Middle frontal gyrus (tissue), 1 donor: Measurements from ENCODE around the gene CLDN5.

Experiments
- DNase-seq: peaks from one replicate; pipeline ENCODE4 v3.0.0-alpha.2; 2015; ENCODE audit warnings: low spot score; ENCODE audit errors: extremely low spot score

CLDN5 gene

DNA sequence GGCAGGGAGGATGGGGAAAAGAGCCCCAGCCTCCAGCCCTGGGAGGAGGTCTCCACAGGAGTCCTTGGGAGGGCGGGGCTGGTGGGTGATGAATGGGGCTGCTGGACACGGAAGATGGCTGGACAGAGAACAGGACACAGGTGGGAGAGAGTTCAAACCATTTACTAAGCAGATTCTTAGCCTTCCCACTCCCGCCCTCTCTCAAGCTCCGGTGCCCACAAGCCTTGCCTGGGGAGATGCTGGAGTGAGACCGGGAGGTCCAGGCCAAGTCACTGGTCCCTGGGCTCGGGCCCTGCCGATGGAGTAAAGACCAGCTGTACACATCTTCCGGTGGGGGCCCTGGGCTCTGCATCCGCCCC is 1.4 kb downstream of the CLDN5 start:
- DNase-seq = no peak

DNA sequence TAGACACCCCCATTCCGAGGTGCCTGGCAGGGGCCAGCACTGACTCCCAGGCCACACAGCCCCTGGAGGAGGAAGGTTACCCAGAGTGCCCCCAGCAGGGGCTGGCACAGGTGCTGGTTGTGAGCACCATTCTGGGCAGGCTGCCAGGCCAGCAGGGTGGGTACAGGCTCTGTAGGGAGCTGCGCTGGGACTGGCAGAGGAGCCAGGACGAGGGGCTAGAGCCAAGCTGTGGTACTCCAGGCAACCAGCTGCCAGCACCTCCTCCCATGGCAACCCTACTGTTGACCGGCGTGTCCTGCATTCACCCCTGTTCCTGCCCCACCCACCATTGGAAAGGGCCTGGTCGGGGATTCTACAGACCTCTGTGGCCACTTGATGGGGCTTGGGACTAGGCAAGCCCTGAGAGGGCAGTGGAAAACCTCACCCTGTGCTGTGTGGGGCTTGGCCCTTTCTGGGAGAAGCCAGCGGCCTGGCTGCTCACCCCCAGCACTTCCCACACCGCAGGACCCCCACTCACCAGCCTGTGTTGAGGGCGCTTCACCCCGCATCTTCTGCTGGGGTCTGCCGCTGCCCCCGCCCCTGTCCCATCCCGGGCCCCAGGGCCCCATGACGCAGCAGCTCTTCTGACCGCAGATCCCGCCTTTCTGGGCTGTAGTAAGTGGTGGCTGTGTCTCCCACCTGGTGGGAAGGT is 1.9 kb downstream of the CLDN5 start:
- DNase-seq = no peak

DNA sequence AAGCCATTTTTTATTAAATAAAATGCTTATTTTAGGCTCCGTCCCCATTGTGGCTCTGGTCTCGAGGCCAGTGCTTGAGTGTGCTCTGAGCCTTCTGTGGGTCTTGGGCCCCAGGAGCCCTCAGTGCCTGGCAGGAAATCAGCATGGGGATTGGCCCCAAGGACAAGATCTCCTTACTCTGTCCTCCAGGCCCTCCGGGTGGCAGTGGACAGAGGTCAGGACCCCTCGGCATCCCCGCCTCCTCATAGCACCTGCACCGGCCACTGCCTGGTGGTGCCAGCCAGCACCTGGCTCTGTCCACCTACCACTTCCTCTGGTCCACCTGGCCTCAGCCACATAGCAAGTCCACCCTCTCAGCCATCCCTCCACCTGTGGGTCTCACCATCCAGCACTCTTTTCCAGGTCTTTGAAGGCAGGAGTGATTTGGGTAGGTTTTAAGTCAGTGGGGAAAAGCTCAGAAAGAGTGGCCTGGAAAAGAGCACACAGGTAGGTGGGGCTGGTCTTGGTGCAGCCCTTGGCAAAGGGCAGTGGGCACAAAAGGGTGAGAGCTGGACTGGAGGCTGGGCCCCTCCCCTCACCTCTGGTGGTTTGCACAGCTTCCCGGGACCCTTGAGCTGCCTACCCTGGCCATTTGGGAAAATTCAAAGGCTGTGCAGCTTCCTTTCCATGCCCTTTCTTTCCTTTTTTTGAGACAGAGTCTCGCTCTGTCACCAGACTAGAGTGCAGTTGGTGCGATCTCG is 3.5 kb downstream of the CLDN5 start:
- no peak for DNase-seq

DNA sequence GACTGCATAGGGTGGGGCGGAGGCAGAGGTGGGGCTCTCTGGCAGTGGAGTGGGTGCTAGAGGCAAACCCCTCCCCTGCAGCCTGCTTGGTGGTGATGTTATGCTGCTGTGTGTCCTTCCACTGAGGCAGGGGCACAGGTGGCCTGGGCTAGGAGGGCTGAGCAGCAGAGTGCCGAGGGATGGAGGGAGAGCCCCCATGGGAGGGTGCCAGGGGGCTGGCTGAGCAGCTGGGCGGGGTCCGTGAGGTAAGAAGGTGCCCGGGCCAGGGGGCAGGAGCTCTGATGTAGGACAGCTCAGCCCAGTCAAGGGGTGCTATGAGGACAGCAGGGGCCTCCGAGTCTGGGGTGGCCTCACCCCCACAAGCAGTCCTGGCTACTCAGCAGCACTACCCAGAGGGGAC is 4.2 kb downstream of the CLDN5 start:
- no peak for DNase-seq

DNA sequence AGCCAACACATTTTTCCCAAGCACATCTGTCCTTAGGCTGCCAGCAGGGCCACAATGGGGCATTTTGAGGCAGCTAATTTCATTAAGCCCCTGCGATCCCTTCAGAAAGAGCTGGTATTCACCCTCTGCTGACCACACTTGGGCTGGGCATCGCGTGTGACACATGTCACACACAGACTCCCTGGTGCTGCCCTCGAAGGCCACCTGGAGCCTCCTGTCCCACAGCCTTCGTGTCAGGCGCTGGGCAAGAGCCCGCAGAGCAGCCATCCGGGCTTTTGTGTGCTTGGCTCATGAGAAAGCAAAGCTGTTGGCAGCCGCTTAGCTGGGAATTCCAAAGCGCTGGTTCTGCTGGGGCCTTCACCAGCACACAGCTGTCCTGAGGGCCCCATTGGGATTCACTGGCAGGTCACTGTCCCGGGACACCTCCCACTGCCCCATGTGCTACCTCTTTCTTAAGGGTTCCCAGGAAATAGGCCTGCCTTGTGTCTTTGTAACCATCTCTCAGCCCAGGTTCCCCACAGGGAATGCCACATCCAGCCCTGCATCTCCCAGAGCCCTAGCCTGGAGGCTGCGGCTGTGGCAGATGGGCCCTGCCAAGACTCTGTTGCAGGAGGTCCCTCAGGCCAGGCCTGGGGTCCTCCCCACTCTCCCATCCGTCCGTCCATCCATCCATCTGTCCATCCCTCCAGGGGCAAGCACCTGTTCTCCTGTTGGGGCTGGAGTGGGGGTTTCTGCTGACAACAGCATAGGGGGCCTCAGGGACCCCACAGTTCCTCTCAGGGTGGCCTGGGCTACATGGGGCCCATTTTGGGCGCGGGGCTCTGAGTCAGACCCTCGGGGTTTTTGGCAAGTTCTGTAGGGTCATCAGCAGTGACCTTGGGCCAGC is 4.9 kb downstream of the CLDN5 start:
- no peak for DNase-seq

- no peak for DNase-seq
Measured at GRCh38 chr22:19518635-19519034, 5.6 kb downstream of the CLDN5 start.

GRCh38 chr22:19517919-19518611 is 6.1 kb downstream of the CLDN5 start:
- DNase-seq = no peak

- no peak for DNase-seq
Measured at GRCh38 chr22:19517171-19517500, 7.1 kb downstream of the CLDN5 start.

DNA sequence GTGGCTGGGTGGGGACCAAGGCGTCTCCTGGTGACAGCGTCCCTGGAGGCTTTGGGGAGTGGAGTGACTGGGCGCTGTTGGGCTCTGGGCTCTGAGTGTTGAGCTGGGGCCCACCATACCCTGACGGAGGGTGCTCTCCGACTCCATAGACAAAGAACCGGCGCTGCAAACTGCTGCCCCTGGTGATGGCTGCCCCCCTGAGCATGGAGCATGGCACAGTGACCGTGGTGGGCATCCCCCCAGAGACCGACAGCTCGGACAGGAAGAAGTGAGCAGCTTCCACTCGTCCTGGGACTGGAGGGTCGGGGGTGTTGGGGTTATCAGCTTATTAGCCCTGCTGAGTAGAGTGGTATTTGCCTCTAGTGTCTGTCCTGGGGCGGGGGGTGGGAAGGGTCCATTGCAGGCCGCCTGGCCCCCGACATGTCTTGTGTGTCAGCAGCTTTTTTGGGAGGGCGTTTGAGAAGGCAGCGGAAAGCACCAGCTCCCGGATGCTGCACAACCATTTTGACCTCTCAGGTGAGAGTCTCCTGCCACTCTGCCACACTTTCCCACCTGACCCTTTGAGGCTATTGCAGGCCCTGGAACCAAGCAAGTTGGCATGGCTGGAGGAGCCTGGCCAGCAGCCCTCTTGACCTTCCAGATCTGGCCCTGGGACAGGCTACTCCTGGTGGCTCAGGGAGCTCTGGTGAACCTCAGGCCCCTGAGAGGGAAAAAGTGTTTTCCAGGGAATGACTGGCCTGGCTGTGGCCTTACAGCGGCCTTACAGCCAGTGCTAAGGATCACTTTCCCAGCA is 7.6 kb downstream of the CLDN5 start:
- no peak for DNase-seq

DNA sequence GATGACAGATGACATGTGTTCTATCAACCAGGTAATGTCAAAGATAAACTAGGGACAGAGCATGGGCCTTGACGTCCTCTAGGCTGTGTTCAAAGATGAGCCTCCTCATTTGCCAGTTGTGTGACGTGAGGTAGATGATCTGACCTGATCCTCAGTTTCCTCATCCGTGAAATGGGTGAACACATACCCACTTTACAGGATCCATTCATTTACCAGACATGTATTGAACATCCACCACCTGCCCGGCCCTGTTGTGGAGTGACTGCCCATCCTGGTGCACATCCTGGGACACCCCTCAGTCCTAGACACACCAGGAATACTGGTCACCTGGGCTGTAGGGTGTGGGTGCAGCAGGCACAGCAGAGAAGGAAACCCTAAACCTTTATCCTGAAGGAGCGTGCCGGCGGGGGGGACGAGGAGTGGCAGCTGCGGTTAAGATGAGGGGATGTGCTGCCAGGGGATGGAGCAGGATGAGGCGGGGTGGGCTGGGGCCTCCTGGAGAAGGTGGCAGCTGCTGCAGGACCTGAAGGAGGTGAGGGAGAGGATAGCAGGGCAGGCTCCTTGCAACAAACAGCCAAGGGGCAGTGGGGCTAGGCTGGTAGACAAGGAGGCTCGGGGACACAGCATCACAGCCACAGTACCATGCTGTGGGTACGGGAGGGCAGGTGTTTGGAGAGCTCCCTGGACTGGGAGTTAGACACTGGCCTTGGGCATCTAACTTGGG is 8.4 kb downstream of the CLDN5 start:
- DNase-seq = no peak

DNA sequence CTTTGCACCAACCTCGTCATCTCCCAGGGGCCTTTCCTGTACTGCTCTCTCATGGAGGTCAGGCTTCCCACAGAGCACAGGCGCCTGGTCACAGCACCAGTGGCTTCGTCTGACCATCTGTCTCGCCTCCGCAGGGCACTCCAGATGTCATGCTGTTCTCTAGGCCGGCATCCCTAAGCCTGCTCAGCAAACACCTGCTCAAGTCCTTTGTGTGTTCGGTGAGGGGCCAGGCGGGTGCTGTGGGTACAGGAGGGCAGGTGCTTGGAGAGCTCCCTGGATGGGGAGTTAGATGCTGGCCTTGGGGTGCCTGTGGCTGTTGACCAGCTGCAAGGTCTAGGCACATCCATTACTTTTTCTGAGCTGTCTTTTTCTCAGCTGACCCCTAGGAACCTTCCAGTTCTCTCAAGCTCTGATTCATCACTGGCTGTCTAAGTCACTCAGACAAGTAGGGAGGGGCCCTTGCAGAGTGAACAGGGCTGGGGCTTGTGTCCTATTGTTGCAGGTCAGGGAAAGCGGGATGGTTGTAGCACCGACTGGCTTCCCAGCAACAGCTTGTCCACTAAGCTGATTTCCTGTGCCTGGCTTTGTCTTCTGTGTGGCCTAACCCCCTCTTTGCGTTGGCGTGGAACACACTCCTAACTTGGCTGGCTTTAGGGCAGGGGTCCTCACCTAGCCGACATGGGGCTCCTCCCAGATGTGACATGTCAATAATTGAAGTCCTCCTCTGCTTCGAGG is 9.2 kb downstream of the CLDN5 start:
- no peak for DNase-seq

DNA sequence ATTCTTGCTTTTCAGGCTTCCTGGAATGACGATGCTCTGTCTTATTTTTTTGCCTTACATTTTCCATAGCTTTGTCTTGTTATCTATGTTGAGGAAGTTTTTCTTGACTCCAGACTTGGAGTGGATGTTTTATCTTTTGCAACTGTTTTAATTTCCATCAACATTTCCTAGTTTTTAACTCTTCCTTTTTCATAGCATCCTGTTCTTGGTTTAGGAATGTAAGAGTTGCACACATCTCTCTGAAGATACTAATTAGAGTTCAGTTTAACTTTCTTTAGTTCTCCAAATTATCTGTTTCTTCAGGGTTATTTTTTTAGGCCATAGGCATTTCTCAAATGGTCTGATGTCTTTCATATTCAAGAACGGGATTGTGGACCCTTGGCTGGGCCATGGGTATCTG is 10.4 kb downstream of the CLDN5 start:
- no peak for DNase-seq

DNA sequence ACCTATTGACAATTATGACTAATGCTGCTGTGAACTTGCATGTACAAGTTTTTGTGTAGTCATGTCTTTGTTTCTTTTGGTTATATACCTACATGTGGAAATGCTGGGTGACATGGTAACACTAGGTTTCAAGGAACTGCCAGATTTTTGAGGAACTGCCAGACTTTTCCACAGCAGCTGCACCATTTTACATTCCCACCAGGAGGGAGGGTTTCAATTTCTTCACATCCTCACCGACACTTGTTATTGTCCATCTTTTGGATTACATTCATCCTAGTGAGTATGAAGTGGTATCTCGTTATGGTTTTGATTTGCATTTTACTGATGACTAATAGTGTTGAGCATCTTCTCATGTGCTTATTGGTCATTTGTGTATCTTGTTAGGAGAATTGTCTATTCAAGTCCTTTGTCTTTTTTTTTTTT is 13.3 kb downstream of the CLDN5 start:
- no peak for DNase-seq

- DNase-seq = no peak
Measured at GRCh38 chr22:19509923-19510322, 14.3 kb downstream of the CLDN5 start.

DNA sequence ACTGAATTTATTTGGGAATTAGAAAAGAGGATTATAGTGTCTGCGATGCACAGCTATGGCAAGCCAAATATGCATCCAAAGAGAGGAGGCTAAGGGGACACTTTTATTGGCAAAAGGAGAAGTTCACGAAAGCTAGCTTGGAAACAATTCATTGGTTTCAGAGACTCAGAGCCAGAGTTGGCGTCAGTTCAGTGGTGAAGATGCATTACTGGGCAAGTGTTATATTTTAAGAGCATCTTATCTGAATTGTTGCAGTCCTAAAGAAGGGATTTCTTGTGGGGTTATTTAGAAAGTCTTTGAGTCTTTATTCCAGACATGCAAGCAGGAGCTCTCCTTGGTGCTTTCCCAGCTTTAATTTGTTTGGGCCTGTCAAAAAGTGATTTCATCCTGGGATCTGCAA is 15.0 kb downstream of the CLDN5 start:
- no peak for DNase-seq

DNA sequence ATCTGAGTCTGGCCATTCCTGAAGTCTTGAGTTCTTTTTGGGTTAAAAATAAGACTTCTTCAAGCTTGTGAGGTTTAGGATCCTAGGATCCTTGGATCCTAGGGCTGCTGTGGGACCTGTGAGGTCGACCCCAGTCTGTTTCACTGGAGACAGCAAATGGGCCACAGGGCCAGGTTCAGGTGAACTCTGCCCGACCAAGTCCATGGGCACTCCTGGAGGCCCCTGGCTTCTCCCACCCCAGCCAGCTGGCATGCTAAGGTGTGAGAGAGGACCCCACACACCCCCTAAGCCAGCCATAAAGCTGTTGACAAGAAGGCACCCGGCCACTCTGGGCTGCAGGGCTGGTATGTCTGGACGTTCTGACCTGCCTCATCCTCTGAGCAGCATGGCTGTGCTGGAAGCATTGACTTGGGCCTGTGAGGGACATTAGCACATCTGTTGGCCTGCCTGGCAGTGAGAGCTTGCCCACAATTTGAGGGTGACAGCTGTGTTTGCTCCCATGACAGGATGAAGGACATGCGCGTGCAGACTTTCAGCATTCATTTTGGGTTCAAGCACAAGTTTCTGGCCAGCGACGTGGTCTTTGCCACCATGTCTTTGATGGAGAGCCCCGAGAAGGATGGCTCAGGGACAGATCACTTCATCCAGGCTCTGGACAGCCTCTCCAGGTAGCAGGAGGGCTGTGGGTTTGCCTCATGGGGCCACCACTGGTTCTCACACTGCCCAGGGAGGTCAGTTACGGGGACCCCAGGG is 16.0 kb downstream of the CLDN5 start:
- no peak for DNase-seq

DNA sequence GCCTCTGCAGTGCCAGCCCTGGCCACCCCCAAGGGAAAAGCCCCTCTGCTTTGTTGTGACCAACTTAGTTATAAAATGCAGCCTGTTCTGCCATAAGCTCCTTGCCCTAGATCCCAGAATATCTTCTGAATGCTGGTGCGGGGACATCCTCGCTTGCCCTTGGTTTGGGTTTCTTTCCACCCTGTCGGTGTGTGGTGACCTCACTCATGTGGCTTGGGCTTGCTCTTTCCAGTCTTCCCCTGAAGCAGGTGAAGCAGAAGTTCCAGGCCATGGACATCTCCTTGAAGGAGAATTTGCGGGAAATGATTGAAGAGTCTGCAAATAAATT is 16.7 kb downstream of the CLDN5 start:
- DNase-seq = no peak

GRCh38 chr22:19506212-19506611 is 18.0 kb downstream of the CLDN5 start:
- DNase-seq = no peak

DNA sequence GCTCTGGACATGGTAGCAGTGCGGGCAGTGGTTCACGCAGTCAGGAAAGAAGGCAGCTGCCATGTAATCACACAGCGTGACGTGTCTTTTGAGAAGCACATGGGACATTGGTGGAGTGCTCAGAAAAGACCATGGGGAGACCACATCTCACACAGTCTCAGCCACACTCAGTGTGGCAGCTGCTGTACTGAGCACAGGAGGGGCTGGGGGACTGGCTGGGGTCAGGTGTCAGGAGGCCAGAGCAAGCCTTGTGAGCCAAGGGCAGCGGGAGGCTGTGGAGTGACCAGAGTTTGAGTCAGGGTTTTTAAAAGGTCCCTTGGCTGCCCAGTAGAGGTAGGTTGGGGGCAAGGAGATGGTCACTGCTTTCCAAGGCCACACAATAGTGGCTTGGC is 18.5 kb downstream of the CLDN5 start:
- no peak for DNase-seq
